ENCODE results near the gene AFF1. TPM values are rescaled to one million over a fixed set of nuclear protein-coding genes. Genes with fewer than 3 reads are reported as not detected.

The AFF1 gene
- total and polyA plus RNA-seq, 2 of the 4 experiments (the other 2 are of a cell fraction): 7.0 to 9.6 TPM

- BruUV-seq (replicated peaks): no TSS peak
Observed at GRCh38 chr4:86974551-86974994, 39.8 kb downstream of the AFF1 start.

More at GRCh38 chr4:86974551-86974994, 39.8 kb downstream of the AFF1 start:
- no peak overlapping the region for H3K9ac ChIP-seq (ENCODE audit: low read depth, low read length)
- H4K5ac ChIP-seq (ENCODE audit: low read depth, low read length): no peak overlapping the region
- no peaks in the 10 kb centered on the region for H3K9me3 ChIP-seq (ENCODE audit: control insufficient read depth, insufficient read depth, low read length)
- no peak for TF ChIP-seq NFE2L2 (IDR thresholded peaks at IDR 0.05; ENCODE audit: low read depth, low read length)
- peak; percentile 66 for TF ChIP-seq CEBPB (IDR thresholded peaks at IDR 0.05; ENCODE audit: low read depth, low read length)
- no peak for TF ChIP-seq MXI1 (IDR thresholded peaks at IDR 0.05; ENCODE audit: borderline replicate concordance, low read depth, low read length)
- TF ChIP-seq, protein P1, sequence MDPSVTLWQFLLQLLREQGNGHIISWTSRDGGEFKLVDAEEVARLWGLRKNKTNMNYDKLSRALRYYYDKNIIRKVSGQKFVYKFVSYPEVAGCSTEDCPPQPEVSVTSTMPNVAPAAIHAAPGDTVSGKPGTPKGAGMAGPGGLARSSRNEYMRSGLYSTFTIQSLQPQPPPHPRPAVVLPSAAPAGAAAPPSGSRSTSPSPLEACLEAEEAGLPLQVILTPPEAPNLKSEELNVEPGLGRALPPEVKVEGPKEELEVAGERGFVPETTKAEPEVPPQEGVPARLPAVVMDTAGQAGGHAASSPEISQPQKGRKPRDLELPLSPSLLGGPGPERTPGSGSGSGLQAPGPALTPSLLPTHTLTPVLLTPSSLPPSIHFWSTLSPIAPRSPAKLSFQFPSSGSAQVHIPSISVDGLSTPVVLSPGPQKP (IDR thresholded peaks at IDR 0.05; ENCODE audit: borderline replicate concordance, low read depth, low read length): no peak
- no peaks in the 10 kb centered on the region for H3K27me3 ChIP-seq (ENCODE audit: control insufficient read depth, insufficient read depth, low read length)
- intact Hi-C loops (cut with micrococcal nuclease): no loop called here
- DNase-seq (no peak), ATAC-seq (ENCODE audit: low read depth) (no peak)
- H3K4me2 ChIP-seq (ENCODE audit: low read depth, low read length): no peak overlapping the region
- ChIA-PET CTCF (no interaction called here), POLR2A (ENCODE audit: unreplicated experiment) (no interaction called here)
- no peak overlapping the region for H2BK5ac ChIP-seq (ENCODE audit: low read depth, low read length, poor library complexity, severe bottlenecking)
- no peak overlapping the region for H3K23ac ChIP-seq (ENCODE audit: low read depth, low read length)
- H3K9me1 ChIP-seq (ENCODE audit: insufficient read depth, low read length): peaks cover 3% of the 10 kb centered on the region
- no peak overlapping the region for H2BK20ac ChIP-seq (ENCODE audit: low read depth, low read length)
- H3K79me1 ChIP-seq (ENCODE audit: low read depth in 1 of 2, low read length in 2 of 2): peaks cover 18 to 24% of the 10 kb centered on the region in 2 experiments
- no peak overlapping the region for H2AK9ac ChIP-seq (replicated peaks; ENCODE audit: low read depth, low read length, poor library complexity)
- 100% methylated on average over 2 of the region's 8 CpGs; no CpG with 5 or more reads in 1 of the 2 experiments for WGBS, 2 experiments (ENCODE audit: extremely low coverage in 2 of 2, insufficient read length in 1 of 2)
- no peak overlapping the region for H3K4me3 ChIP-seq (ENCODE audit: insufficient read depth, low read depth, low read length)
- H2BK120ac ChIP-seq (ENCODE audit: low read depth, low read length): no peak overlapping the region
- H3K18ac ChIP-seq (ENCODE audit: low read depth, low read length): no peak overlapping the region
- no peaks in the 10 kb centered on the region for H3K36me3 ChIP-seq (ENCODE audit: control insufficient read depth, insufficient read depth, low read length)
- no peak overlapping the region for H3K14ac ChIP-seq (replicated peaks; ENCODE audit: low read depth, low read length)
- no peak overlapping the region for H4K91ac ChIP-seq (ENCODE audit: insufficient read depth, low read depth, low read length)
- H4K8ac ChIP-seq (ENCODE audit: low read depth in 2 of 2, low read length in 2 of 2): no peak overlapping the region
- H3K27ac ChIP-seq (ENCODE audit: insufficient read depth, low read length): no peak overlapping the region
- no peak overlapping the region for H2BK15ac ChIP-seq (ENCODE audit: low read depth, low read length)
- H2AFZ ChIP-seq (replicated peaks; ENCODE audit: low read length, poor library complexity): no peak overlapping the region
- no peaks in the 10 kb centered on the region for H4K20me1 ChIP-seq (ENCODE audit: insufficient read depth, low read length)
- no peak overlapping the region for H2AK5ac ChIP-seq (ENCODE audit: low read depth, low read length)
- no peak overlapping the region for H3K4ac ChIP-seq (ENCODE audit: low read depth, low read length)
- in situ Hi-C loops (cut with MboI; ENCODE audit: low sequenced_read_pairs): no loop called here
- dilution Hi-C loops (cut with HindIII; ENCODE audit: low sequenced_read_pairs, unreplicated experiment): no loop called here
- H3K56ac ChIP-seq (ENCODE audit: extremely low read depth, insufficient read depth, low read length): no peak overlapping the region
- H3K4me1 ChIP-seq (ENCODE audit: control insufficient read depth, insufficient read depth, low read length): peaks cover 3% of the 10 kb centered on the region

Measured in IMR-90 (cell line).